ENCODE results near the gene TMA7.
A peak's percentile ranks its signal among the peaks of the same experiment; 100 is the strongest.

Gene TMA7

GRCh38 chr3:48467110-48467454, 27.0 kb downstream of the TMA7 start:
- no peak for TF ChIP-seq CTCF (IDR thresholded peaks at IDR 0.05; ENCODE audit: low read depth, low read length)
- DNase-seq (ENCODE audit: extremely low read depth, low read depth): no peak

- DNase-seq (ENCODE audit: extremely low read depth, low read depth): no peak
These were observed 27.6 kb downstream of the TMA7 start for GRCh38 chr3:48467473-48468267.

GRCh38 chr3:48468329-48468731, 28.3 kb downstream of the TMA7 start:
- DNase-seq (ENCODE audit: extremely low read depth, low read depth): no peak
- TF ChIP-seq CTCF (IDR thresholded peaks at IDR 0.05; ENCODE audit: low read depth, low read length): no peak

More at GRCh38 chr3:48467473-48468267, 27.6 kb downstream of the TMA7 start:
- no peak for TF ChIP-seq CTCF (IDR thresholded peaks at IDR 0.05; ENCODE audit: low read depth, low read length)

GRCh38 chr3:48469046-48469915, 29.2 kb downstream of the TMA7 start:
- no peak for TF ChIP-seq CTCF (IDR thresholded peaks at IDR 0.05; ENCODE audit: low read depth, low read length)
- DNase-seq (ENCODE audit: extremely low read depth, low read depth): no peak

GRCh38 chr3:48470286-48470685, 30.2 kb downstream of the TMA7 start:
- DNase-seq (ENCODE audit: extremely low read depth, low read depth): no peak
- TF ChIP-seq CTCF (IDR thresholded peaks at IDR 0.05; ENCODE audit: low read depth, low read length): no peak

GRCh38 chr3:48472673-48472922, 32.5 kb downstream of the TMA7 start:
- no peak for TF ChIP-seq CTCF (IDR thresholded peaks at IDR 0.05; ENCODE audit: low read depth, low read length)
- DNase-seq (ENCODE audit: extremely low read depth, low read depth): no peak

GRCh38 chr3:48472923-48473616, 33.0 kb downstream of the TMA7 start:
- DNase-seq (ENCODE audit: extremely low read depth, low read depth): peak; percentile 80
- TF ChIP-seq CTCF (IDR thresholded peaks at IDR 0.05; ENCODE audit: low read depth, low read length): peak; percentile 44

Data from AG09319 (cell line).